Measurements from ENCODE around the gene DNALI1. TPM values are rescaled to one million over a fixed set of nuclear protein-coding genes. Genes with fewer than 3 reads are reported as not detected.
"Not testable (repeated sequence)": the region's sequence is repeated elsewhere in the genome, so short reads cannot be mapped to it uniquely, and the experiment has no call there.

The DNALI1 gene
- total RNA-seq, result 45.3 TPM

GRCh38 chr1:37556712-37557196 is at the start of gene DNALI1:
Gene DNALI1 (plus strand): TSS chr1:37556940. CDS start chr1:37556995, 55 bp downstream.
- peak; percentile 91 for DNase-seq (ENCODE audit: low spot score)

- no peak for DNase-seq (ENCODE audit: low spot score)
Measured at GRCh38 chr1:37509181-37509580, 47.6 kb upstream of the DNALI1 start.

GRCh38 chr1:37513795-37514349 is 42.9 kb upstream of the DNALI1 start:
- DNase-seq (ENCODE audit: low spot score), result no peak

GRCh38 chr1:37514350-37515184 is 42.2 kb upstream of the DNALI1 start, which contains the start of gene MEAF6:
Gene MEAF6 (minus strand): TSS chr1:37514766. CDS start chr1:37514746, 20 bp downstream.
- DNase-seq (ENCODE audit: low spot score), result peak; percentile 81

GRCh38 chr1:37515185-37516034 is 41.3 kb upstream of the DNALI1 start:
- no peak for DNase-seq (ENCODE audit: low spot score)

GRCh38 chr1:37517569-37517968 is 39.2 kb upstream of the DNALI1 start:
- DNase-seq (ENCODE audit: low spot score), result no peak

GRCh38 chr1:37518241-37518640 is 38.5 kb upstream of the DNALI1 start:
- not testable (repeated sequence) for DNase-seq (ENCODE audit: low spot score)

GRCh38 chr1:37518929-37519328 is 37.8 kb upstream of the DNALI1 start:
- not testable (repeated sequence) for DNase-seq (ENCODE audit: low spot score)

GRCh38 chr1:37519613-37520012 is 37.1 kb upstream of the DNALI1 start:
- DNase-seq (ENCODE audit: low spot score), result no peak

GRCh38 chr1:37529888-37530287 is 26.9 kb upstream of the DNALI1 start:
- DNase-seq (ENCODE audit: low spot score), result not testable (repeated sequence)

- DNase-seq (ENCODE audit: low spot score), result not testable (repeated sequence)
Measured at GRCh38 chr1:37532418-37533156, 24.2 kb upstream of the DNALI1 start.

GRCh38 chr1:37533317-37534093 is 23.2 kb upstream of the DNALI1 start:
- DNase-seq (ENCODE audit: low spot score), result no peak

GRCh38 chr1:37537378-37537777 is 19.4 kb upstream of the DNALI1 start:
- DNase-seq (ENCODE audit: low spot score), result no peak

- DNase-seq (ENCODE audit: low spot score), result not testable (repeated sequence)
Measured at GRCh38 chr1:37539154-37539553, 17.6 kb upstream of the DNALI1 start.

GRCh38 chr1:37540036-37540785 is 16.5 kb upstream of the DNALI1 start:
- DNase-seq (ENCODE audit: low spot score), result no peak

GRCh38 chr1:37544530-37544929 is 12.2 kb upstream of the DNALI1 start:
- no peak for DNase-seq (ENCODE audit: low spot score)

GRCh38 chr1:37545019-37545418 is 11.7 kb upstream of the DNALI1 start:
- DNase-seq (ENCODE audit: low spot score), result no peak

- no peak for DNase-seq (ENCODE audit: low spot score)
Measured at GRCh38 chr1:37549341-37549740, 7.4 kb upstream of the DNALI1 start.

GRCh38 chr1:37553598-37553926 is 3.2 kb upstream of the DNALI1 start:
- no peak for DNase-seq (ENCODE audit: low spot score)
